GM21737 (cell line): Measurements from ENCODE around the gene SEC22A.

ENCODE experiments used
- ATAC-seq: cut with Tn5 transposase; IDR thresholded peaks from one replicate; pipeline ENCODE4 v1.9.1; 2021; ENCODE audit warnings: mild to moderate bottlenecking, moderate library complexity; ENCODE audit not compliant: unreplicated experiment

The SEC22A gene

GRCh38 chr3:123286308-123287023, 84.7 kb downstream of the SEC22A start:
- no peak for ATAC-seq

GRCh38 chr3:123287051-123287961, 85.6 kb downstream of the SEC22A start:
- ATAC-seq, result no peak

- no peak for ATAC-seq
Measured at GRCh38 chr3:123287962-123288302, 86.2 kb downstream of the SEC22A start.

GRCh38 chr3:123289391-123290106, 87.8 kb downstream of the SEC22A start:
- ATAC-seq, result no peak

GRCh38 chr3:123290107-123290930, 88.6 kb downstream of the SEC22A start:
- no peak for ATAC-seq

- no peak for ATAC-seq
Measured at GRCh38 chr3:123290962-123291361, 89.2 kb downstream of the SEC22A start.

- ATAC-seq, result no peak
Measured at GRCh38 chr3:123291404-123291803, 89.7 kb downstream of the SEC22A start.

- no peak for ATAC-seq
Measured at GRCh38 chr3:123292321-123293310, 90.9 kb downstream of the SEC22A start.

GRCh38 chr3:123294296-123294938, 92.7 kb downstream of the SEC22A start:
- no peak for ATAC-seq

- ATAC-seq, result no peak
Measured at GRCh38 chr3:123295171-123295900, 93.6 kb downstream of the SEC22A start.

GRCh38 chr3:123295901-123296250, 94.1 kb downstream of the SEC22A start:
- ATAC-seq, result no peak

- ATAC-seq, result no peak
Measured at GRCh38 chr3:123296261-123296660, 94.5 kb downstream of the SEC22A start.

- no peak for ATAC-seq
Measured at GRCh38 chr3:123296836-123297626, 95.3 kb downstream of the SEC22A start.

GRCh38 chr3:123297627-123297899, 95.8 kb downstream of the SEC22A start:
- ATAC-seq, result no peak

GRCh38 chr3:123298903-123299302, 97.2 kb downstream of the SEC22A start:
- ATAC-seq, result no peak

GRCh38 chr3:123299581-123299980, 97.8 kb downstream of the SEC22A start:
- no peak for ATAC-seq

- ATAC-seq, result no peak
Measured at GRCh38 chr3:123300056-123300455, 98.3 kb downstream of the SEC22A start.

GRCh38 chr3:123300583-123300982, 98.8 kb downstream of the SEC22A start:
- ATAC-seq, result no peak
